Measurements from ENCODE around the gene SESTD1. TPM values are rescaled to one million over a fixed set of nuclear protein-coding genes. Genes with fewer than 3 reads are reported as not detected.
A peak's percentile ranks its signal among the peaks of the same experiment; 100 is the strongest.
"Not testable (repeated sequence)": the region's sequence is repeated elsewhere in the genome, so short reads cannot be mapped to it uniquely, and the experiment has no call there.

SESTD1 gene
- total RNA-seq, 2 experiments from 2014 or later, result 4.0 to 7.7 TPM

DNA sequence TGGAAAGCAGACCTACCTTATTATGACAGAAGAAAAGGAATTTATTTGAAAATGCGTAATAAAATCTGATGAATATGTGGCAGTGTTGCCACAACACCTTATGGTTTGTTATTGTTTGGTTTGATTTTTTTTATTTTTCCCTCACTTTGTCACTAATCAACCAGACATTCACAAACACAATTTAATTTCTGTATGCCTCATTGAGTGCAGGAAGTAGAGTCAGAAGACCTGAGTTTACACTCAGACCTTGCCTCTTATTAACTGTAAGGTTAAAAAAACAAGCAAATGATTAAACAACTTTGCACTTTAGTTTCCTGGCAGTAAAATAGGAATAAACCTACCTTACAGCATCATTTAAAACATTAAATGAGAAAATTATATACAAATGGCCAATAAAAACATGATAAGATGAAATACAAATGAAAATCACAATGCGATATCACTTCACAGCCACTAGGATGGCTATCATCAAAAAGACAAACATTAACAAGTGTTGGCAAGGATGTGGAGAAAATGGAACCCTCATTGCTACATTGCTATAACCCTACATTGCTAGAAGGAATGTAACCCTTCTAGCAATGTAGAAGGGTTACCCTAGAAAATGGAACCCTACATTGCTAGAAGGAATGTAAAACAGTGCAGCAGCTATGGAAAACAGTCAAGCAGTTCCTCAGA, 3.3 kb downstream of the SESTD1 start:
- no peak overlapping the region for H3K4me3 Mint-ChIP-seq
- H3K9me3 Mint-ChIP-seq (ENCODE audit: low read depth), result no peaks in the 10 kb centered on the region
- peaks cover 43% of the 10 kb centered on the region for H3K27me3 Mint-ChIP-seq
- peaks cover 10% of the 10 kb centered on the region for H3K4me1 Mint-ChIP-seq
- CTCF ChIA-PET, result no interaction called here
- no peak for DNase-seq
- no peaks in the 10 kb centered on the region for H3K36me3 Mint-ChIP-seq
- ATAC-seq, result no peak
- no peak overlapping the region for H3K27ac Mint-ChIP-seq

DNA sequence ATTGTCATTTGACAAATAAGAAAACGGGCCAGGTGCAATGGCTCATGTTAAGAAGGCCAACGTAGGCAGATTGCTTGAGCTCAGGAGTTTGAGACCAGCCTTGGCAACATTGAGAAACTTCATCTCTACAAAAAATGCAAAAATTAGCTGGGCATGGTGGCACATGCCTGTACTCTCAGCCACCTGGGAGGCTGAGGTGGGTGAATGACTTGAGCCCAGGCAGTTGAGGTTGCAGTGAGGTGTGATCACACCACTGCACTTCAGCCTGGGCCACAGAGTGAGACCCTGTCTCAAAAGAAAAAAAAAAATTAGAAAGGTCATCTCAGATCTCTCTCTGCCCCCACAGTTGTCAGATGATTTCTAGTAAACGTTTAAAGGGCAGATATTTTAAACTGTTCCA, 4.4 kb downstream of the SESTD1 start:
- Mint-ChIP-seq H3K9me3 (ENCODE audit: low read depth) (no peaks in the 10 kb centered on the region), H3K36me3 (no peaks in the 10 kb centered on the region), H3K4me3 (no peak overlapping the region), H3K4me1 (peaks cover 10% of the 10 kb centered on the region), H3K27ac (no peak overlapping the region), H3K27me3 (peaks cover 32% of the 10 kb centered on the region)
- no peak for DNase-seq
- CTCF ChIA-PET, result no interaction called here
- ATAC-seq, result no peak

DNA sequence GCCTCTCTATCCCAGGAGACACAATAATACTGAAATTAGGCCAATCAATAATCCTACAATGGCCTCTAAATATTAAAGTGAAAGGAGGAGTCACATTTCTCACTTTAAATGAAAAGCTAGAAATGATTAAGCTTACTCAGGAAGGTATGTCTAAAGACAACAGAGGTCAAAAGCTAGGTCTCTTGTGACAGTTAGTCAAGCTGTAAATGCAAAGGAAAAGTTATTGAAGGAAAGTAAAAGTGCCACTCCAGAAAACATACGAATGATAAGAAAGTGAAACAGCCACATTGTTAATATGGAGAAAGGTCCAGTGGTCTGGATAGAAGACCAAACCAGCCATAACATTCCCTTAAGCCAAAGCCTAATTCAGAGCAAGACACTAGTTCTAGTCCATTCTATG, 9.5 kb downstream of the SESTD1 start:
- Mint-ChIP-seq H3K36me3 (no peaks in the 10 kb centered on the region), H3K4me1 (peaks cover 4% of the 10 kb centered on the region), H3K27me3 (no peaks in the 10 kb centered on the region), H3K9me3 (ENCODE audit: low read depth) (no peaks in the 10 kb centered on the region), H3K27ac (no peak overlapping the region), H3K4me3 (no peak overlapping the region)
- DNase-seq, result no peak
- no peak for ATAC-seq
- CTCF ChIA-PET, result no interaction called here

DNA sequence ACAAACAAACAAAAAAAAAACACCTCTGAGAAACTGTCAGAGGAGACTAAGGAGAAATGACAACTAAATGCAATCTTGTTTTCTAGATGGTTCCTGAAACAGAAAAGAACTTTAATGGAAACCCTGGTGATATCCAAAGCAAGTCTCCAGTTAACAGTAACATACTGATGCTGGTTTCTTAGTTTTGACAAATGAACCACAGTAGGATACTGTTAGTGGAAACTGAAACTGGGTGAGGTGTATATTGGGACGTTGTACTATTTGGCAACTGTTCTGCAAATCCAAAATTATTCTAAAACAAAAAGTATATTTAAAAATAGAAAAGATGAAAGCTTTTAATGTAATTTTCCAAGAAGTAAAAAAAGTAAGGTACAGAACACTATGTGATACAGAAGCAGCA, 11.4 kb downstream of the SESTD1 start:
- Mint-ChIP-seq H3K9me3 (ENCODE audit: low read depth) (no peaks in the 10 kb centered on the region), H3K4me1 (peaks cover 6% of the 10 kb centered on the region), H3K4me3 (no peak overlapping the region), H3K36me3 (no peaks in the 10 kb centered on the region), H3K27ac (peak overlapping the region; percentile 20), H3K27me3 (no peaks in the 10 kb centered on the region)
- CTCF ChIA-PET, result interaction anchor here (0.8 kb wide), 1 partner anchor 10 kb away, joined by 4 read pairs; no protein-coding TSS in a partner anchor
- ATAC-seq (peak; percentile 66), DNase-seq (no peak)

DNA sequence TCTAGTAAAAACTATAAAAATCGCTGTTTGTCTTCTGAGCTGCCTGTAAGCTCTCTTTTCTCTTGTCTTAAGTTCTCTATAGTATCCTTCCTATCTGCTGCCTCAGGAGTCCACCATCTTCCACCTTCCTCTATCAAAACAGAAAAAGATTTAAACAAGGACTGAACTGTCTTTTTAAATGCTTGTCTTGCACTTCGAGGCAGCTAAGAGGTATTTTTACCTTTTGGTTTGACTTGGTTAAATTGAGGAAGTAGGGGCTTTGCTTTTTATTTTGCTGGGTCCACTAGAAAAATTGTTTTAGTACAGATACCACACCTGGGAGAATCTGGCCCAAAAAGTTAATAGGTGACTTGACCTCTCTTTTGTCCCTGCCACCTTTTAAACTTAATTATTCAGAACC, 12.2 kb downstream of the SESTD1 start:
- H3K27ac Mint-ChIP-seq, result no peak overlapping the region
- CTCF ChIA-PET, result interaction anchor here (0.8 kb wide), 1 partner anchor 10 kb away, joined by 4 read pairs; no protein-coding TSS in a partner anchor
- no peak overlapping the region for H3K4me3 Mint-ChIP-seq
- H3K9me3 Mint-ChIP-seq (ENCODE audit: low read depth), result no peaks in the 10 kb centered on the region
- DNase-seq (no peak), ATAC-seq (no peak)
- H3K36me3 Mint-ChIP-seq, result no peaks in the 10 kb centered on the region
- H3K4me1 Mint-ChIP-seq, result peaks cover 6% of the 10 kb centered on the region
- no peaks in the 10 kb centered on the region for H3K27me3 Mint-ChIP-seq

DNA sequence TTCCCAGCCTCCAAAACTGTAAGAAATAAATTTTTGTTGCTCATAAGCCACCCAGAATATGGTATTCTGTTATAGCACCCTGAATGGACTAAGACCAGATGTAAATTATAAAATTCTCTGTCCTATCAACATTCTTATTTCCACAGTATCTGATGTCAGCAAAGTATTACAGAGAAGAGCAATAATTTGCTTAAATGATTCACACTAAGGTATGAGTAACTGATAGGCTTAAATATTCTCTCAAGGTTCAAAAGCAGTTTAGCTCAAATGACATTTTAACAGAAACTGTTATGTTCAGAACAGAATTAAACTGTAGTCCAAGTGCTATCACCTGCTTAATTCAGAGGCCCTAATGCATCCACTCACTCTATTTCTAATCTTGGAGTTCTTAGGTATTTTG, 12.8 kb downstream of the SESTD1 start:
- Mint-ChIP-seq H3K36me3 (no peaks in the 10 kb centered on the region), H3K27ac (no peak overlapping the region), H3K4me3 (no peak overlapping the region), H3K9me3 (ENCODE audit: low read depth) (no peaks in the 10 kb centered on the region), H3K4me1 (peaks cover 6% of the 10 kb centered on the region), H3K27me3 (no peaks in the 10 kb centered on the region)
- DNase-seq (no peak), ATAC-seq (no peak)
- CTCF ChIA-PET, result no interaction called here

DNA sequence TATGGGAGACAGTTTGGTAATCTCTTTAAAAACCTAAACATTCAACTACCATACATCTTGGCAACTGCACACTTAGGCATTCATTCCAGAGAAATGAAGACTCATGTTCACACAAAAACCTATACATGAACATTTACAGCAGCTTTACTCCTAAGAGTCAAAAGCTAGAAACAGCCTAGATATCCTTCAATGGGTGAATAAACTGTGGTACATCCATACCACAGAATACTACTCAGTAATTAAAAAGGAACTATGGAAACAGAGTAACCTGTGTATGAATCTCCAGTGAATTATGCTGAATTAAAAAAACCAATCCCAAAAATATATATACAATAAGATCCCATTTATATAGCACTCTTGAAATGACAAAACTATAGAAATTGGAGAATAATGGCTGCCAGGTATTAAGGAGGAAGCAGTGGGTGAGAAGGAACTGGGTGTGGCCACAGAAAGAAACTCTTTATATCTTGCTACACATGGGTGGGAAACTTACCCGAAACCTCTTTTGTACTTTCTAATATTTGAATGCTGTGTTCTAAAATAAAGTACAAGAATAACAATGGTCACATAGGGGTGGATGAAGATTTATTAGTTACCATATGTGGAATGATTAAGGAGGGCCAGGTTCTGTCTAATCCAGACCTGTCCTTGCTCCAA, 13.7 kb downstream of the SESTD1 start:
- no peaks in the 10 kb centered on the region for H3K36me3 Mint-ChIP-seq
- DNase-seq (no peak), ATAC-seq (no peak)
- H3K4me1 Mint-ChIP-seq, result peaks cover 6% of the 10 kb centered on the region
- CTCF ChIA-PET, result no interaction called here
- H3K27me3 Mint-ChIP-seq, result no peaks in the 10 kb centered on the region
- peaks cover 2% of the 10 kb centered on the region for H3K9me3 Mint-ChIP-seq (ENCODE audit: low read depth)
- no peak overlapping the region for H3K27ac Mint-ChIP-seq
- H3K4me3 Mint-ChIP-seq, result no peak overlapping the region

DNA sequence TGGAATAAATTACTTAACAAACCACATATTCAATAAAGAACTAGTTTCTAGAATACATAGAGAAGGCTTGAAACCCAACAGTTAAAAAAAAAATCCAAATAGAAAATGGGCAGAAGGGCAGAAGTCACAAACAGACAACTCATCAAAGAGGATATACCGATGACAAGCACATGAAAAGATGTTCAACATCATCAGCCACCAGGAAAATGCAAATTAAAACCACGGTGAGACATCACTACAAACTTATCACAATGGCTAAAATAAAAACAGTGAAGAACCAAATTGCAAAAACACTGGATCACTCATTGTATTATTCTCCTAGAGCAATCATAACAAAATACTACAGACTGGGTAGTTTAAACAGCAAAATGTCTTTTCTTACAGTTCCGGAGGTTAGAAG, 14.5 kb downstream of the SESTD1 start:
- Mint-ChIP-seq H3K27ac (no peak overlapping the region), H3K27me3 (no peaks in the 10 kb centered on the region), H3K36me3 (no peaks in the 10 kb centered on the region), H3K4me1 (peaks cover 6% of the 10 kb centered on the region), H3K4me3 (no peak overlapping the region), H3K9me3 (ENCODE audit: low read depth) (peaks cover 2% of the 10 kb centered on the region)
- DNase-seq (no peak), ATAC-seq (no peak)
- CTCF ChIA-PET, result no interaction called here

DNA sequence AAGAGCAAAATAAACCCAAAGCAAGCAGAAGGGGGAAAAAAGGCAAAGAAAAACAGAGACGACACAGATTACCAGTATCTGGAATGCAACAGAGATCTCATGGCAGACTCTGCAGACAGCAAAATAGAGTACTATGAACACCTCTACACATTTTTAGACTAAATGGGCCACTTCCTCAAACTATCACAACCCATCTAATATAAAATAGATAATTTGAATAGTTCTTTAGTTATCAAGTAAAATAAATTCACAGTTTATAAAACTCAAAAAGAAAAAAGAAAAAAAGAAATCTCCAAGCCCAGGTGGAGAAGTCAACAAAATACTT, 16.6 kb downstream of the SESTD1 start:
- Mint-ChIP-seq H3K27me3 (no peaks in the 10 kb centered on the region), H3K9me3 (ENCODE audit: low read depth) (peaks cover 5% of the 10 kb centered on the region), H3K36me3 (no peaks in the 10 kb centered on the region), H3K4me3 (no peak overlapping the region), H3K27ac (no peak overlapping the region), H3K4me1 (peaks cover 6% of the 10 kb centered on the region)
- CTCF ChIA-PET, result interaction anchor here (1.2 kb wide), 1 partner anchor 29 kb away, joined by 3 read pairs; no protein-coding TSS in a partner anchor
- DNase-seq (no peak), ATAC-seq (no peak)

DNA sequence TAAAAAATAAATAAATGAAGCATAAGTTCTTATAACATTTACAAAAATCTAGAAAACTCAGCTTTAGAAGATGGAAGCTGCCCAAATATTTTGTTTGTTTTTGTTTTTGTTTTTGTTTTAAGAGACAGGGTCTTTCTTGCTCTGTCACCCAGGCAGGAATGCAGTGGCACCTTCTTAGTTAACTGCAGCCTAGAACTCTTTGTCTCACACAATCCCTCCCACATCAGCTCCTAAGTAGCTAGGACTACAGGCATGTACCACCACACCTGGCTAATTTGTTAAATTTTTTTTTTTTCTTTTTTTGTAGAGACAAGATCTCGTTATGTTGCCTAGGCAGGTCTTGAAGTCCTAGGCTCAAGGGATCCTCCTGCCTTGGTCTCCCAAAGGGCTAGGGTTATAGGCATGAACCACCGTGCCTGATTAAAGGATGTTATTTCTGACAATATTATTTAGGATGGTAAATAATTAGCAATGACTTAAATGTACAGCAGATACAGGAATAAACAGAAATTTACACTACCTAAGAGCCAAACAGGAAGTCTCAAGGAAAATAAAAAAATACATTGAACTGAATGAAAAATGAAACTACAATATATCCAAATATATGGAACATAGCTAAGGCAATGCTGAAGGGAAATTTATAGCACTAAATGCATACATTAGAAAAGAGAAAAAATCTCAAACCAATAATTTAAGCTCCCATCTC, 17.2 kb downstream of the SESTD1 start:
- Mint-ChIP-seq H3K27me3 (no peaks in the 10 kb centered on the region), H3K4me3 (no peak overlapping the region), H3K4me1 (peaks cover 3% of the 10 kb centered on the region), H3K9me3 (ENCODE audit: low read depth) (peaks cover 5% of the 10 kb centered on the region), H3K36me3 (no peaks in the 10 kb centered on the region), H3K27ac (no peak overlapping the region)
- DNase-seq, result no peak
- CTCF ChIA-PET, result no interaction called here
- ATAC-seq, result no peak

DNA sequence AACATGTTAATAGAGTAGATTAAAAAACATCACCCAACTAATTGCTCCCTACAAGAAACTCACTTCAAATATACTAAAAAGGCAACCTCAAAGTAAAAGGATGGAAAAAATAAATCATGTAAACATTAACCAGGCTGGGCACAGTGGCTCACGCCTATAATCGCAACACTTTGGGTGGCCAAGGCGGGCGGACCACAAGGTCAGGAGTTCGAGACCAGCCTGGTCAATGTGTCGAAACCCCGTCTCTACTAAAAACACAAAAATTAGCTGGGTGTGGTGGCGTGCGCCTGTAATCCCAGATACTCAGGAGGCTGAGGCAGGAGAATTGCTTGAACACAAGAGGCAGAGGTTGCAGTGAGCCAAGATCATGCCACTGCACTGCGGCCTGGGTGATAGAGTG, 18.8 kb downstream of the SESTD1 start:
- H3K36me3 Mint-ChIP-seq; ATAC-seq; H3K27me3 Mint-ChIP-seq; DNase-seq; H3K9me3 Mint-ChIP-seq (ENCODE audit: low read depth); H3K27ac Mint-ChIP-seq; CTCF ChIA-PET; H3K4me1 Mint-ChIP-seq; H3K4me3 Mint-ChIP-seq: not testable (repeated sequence)

DNA sequence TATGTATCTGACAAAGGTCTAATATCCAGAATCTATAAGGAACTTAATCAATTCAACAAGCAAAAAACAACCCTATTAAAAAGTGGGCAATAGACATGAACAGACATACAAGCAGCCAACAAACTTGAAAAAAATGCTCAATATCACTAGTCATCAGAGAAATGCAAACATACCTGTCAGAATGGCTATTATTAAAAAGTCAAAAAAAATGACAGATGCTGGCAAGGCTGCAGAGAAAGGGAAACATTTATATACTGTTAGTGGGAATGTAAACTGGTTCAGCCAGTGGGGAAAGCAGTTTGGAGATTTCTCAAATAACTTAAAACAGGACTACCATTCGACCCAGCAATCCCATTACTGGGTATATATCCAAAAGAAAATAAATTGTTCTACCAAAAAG, 21.6 kb downstream of the SESTD1 start:
- ATAC-seq (no peak), DNase-seq (no peak)
- CTCF ChIA-PET, result no interaction called here
- H3K9me3 Mint-ChIP-seq (ENCODE audit: low read depth), result peaks cover 5% of the 10 kb centered on the region
- H3K36me3 Mint-ChIP-seq, result peaks cover 2% of the 10 kb centered on the region
- no peak overlapping the region for H3K4me3 Mint-ChIP-seq
- no peaks in the 10 kb centered on the region for H3K27me3 Mint-ChIP-seq
- peaks cover 2% of the 10 kb centered on the region for H3K4me1 Mint-ChIP-seq
- no peak overlapping the region for H3K27ac Mint-ChIP-seq

DNA sequence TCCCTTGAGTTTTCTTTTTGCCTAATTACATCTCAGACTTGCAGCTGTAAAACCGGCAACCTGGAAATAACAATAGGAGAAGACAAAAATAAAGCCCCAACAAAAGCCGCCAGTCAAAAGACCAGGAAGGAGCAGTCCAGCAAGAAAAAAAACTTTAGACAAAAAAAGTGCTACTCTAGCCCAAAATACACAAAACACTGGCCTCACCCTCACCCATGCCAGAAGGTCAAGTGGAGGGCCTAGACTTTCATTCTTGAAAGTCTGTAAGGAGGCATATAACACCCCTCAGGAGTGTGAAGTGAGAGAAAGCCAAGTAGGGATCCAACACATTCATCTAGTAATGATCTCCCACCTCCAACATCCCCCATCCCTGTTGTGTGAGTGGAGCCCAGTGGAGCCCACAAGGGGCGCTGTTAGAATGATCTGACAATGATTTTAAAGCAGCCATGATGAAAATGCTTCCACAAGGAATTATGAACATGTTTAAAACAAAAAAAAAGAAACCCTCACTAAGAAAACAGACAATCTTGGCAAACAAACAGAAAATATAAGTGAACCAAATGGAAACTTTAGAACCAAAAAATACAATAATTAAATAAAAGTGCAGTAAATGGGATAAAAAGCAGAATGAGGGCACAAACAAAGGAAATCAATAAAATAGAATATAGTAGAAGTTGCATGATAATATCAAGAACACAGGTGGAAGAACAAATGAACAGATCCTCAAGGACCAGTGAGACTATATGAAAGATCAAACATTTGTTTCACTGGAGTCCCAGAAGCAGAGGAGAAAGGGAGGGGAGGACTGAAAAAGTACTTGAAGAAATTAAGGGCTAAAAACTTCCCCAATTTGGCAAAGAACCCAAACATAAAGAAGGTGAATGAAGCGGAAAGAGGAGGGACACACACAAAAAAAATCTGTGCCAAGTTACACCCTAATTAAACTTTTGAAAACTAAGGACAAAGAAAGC, 23.9 kb downstream of the SESTD1 start:
- ATAC-seq (no peak), DNase-seq (no peak)
- peaks cover 3% of the 10 kb centered on the region for H3K9me3 Mint-ChIP-seq (ENCODE audit: low read depth)
- CTCF ChIA-PET, result no interaction called here
- peaks cover 2% of the 10 kb centered on the region for H3K36me3 Mint-ChIP-seq
- no peak overlapping the region for H3K4me3 Mint-ChIP-seq
- no peaks in the 10 kb centered on the region for H3K27me3 Mint-ChIP-seq
- peaks cover 2% of the 10 kb centered on the region for H3K4me1 Mint-ChIP-seq
- no peak overlapping the region for H3K27ac Mint-ChIP-seq

Data from activated CD8-positive, alpha-beta memory T cell treated with anti-CD3 and anti-CD28 coated beads, Interleukin-2, amount 10 ng/mL, durations not matched to agents 7 days and 5 days (primary cell).